HS-5 (cell line): ENCODE measurements around the gene SEMA6D.

Experiments used
- DNase-seq: peaks from one replicate; pipeline ENCODE4 v3.0.0-alpha.2; 2012; ENCODE audit warnings: low read depth

SEMA6D gene, protein sequence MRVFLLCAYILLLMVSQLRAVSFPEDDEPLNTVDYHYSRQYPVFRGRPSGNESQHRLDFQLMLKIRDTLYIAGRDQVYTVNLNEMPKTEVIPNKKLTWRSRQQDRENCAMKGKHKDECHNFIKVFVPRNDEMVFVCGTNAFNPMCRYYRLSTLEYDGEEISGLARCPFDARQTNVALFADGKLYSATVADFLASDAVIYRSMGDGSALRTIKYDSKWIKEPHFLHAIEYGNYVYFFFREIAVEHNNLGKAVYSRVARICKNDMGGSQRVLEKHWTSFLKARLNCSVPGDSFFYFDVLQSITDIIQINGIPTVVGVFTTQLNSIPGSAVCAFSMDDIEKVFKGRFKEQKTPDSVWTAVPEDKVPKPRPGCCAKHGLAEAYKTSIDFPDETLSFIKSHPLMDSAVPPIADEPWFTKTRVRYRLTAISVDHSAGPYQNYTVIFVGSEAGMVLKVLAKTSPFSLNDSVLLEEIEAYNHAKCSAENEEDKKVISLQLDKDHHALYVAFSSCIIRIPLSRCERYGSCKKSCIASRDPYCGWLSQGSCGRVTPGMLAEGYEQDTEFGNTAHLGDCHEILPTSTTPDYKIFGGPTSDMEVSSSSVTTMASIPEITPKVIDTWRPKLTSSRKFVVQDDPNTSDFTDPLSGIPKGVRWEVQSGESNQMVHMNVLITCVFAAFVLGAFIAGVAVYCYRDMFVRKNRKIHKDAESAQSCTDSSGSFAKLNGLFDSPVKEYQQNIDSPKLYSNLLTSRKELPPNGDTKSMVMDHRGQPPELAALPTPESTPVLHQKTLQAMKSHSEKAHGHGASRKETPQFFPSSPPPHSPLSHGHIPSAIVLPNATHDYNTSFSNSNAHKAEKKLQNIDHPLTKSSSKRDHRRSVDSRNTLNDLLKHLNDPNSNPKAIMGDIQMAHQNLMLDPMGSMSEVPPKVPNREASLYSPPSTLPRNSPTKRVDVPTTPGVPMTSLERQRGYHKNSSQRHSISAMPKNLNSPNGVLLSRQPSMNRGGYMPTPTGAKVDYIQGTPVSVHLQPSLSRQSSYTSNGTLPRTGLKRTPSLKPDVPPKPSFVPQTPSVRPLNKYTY

DNA sequence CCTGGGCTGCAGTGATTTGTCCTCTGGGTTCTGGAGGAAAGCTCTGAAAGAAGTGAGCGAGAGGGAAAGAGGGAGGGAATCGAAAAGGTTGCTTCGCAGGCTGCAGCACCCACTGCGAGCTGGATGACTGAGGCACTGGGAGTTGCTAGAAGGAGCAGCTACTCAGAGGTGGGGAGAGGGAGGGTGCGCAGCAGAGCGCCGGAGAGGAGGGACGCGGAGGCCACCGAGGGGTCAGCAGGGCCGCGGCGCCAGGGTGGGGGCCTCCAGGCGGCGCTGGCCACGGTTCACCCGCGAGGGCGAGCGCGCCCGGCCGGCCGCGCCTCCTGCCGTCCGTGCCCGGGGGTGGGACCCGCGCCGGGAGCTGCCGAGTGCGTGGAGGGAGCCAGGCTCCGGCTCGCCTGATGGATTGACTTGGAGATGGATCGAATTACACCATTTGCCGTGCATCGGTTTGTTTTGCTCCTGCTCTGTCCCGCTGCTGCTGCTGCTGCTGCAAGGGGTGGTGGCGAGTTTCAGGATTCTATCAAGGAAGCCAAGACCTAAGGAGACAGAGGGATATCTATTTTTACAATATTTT lies at the start of gene SEMA6D:
TSS of gene SEMA6D (plus strand) at position 470 of the 577 bp plus-strand sequence. CDS start 42,294 bp downstream, outside the sequence.
- DNase-seq: peak; percentile 29

DNA sequence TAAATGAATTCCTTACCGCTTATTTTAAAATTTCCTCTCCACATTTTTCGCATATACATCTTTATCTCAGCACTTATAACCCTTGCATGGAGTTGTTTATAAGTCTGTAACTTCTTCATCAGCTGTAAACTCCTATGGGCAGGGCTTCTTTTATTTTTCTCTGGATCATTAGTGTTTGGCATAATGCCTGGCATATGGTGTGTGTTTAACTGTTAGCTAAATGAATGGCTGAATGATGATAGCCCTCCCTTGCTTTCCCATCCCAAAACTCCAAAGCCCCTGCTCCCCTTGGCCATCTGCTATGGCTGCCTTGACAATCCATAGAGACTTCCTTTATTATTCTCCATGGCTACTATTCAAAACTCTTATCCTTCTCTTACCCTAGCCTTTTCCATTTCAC lies 48.1 kb upstream of the SEMA6D start:
- DNase-seq: no peak

DNA sequence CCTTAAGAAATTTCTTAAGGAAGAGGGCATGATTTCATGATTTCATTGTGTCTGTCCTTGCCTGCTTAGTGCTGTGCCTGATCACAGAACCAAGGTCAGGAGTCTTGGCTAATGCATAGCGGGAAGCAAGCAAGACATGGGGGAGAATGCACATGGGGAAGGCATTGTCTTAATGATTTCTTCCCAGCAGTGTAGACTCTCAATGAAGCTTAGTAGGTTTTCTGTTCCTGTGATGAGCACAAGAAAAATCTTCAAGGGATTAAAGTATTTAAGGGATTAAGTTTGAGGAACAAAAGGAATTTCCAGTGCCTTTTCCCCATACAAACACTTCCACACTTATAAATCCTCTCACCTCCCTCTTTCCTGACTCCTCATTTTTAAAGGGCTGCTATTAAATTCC lies 46.9 kb upstream of the SEMA6D start:
- no peak for DNase-seq

DNA sequence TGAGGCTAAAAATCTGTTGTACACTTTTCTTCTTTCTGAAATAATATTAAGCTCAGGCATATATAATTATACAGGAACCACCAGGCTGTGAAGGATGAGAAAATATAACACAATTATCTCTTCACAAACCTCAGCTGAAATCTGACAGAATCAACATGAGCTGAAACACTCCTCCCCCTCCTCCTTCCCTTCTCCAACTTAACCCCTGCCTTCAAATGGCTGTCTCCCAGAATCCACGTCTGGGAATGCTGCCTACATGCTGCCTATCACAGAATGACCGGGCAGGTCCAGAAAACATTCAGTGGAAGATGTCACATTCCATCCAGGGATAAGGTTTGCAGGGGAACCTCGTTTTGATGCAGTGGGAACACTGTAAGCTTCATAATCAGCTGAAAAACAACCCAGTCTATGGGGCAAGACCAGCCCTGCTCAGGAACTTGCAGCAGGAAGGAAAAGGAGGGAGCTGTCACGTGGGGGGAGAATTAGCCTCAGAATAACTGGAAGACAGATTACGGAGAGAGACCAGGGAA lies 44.0 kb upstream of the SEMA6D start:
- no peak for DNase-seq

DNA sequence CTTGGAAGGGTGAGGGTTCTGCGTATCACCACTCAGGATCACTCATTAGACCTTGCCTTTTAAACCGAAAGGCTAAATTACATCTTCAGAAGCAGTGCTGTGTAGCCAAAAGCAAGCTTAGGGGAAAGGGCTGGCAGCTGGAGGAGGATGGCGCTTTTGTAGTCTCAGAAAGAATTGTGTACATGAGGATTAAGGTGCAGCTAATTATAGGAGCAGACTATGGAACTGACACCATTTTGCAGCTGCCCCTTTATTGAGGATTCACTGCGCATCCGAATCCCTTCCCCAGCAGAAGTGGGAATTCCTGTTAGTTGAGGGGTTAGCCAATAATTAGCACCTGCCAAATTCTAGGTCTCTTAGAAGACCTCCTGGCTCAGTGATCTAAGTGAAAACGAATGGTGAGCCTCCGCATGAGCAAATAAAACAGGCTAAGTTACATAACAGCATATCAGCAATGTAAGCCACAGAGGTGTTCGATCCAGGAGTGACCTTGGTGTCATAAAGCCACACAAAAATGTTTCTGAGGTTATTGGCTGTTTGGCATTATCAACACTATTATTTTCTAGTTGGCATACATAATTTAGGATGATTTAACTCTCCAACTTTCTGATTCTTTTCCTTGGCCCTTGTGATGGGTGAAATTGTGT lies 42.6 kb upstream of the SEMA6D start:
- no peak for DNase-seq

DNA sequence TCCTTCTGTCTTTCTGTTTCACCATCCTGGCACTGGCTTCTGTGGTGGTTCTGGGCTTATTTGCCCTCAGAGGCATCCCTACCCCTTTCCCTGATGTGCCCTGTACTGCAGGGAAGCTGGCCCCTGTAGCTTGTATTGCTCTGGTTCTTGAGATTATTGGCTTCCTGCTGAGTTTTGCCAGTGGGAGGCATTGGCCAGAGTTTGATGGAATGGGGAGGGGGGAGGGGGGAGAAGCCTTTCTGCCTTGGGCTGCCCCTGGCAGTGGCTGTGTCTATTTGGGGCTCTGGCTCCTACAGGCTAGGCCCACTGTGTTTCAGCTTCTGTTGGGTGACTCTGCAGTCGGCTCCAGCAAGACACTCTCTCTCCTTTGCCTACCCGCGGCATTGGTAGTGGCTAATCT lies 41.6 kb upstream of the SEMA6D start:
- no peak for DNase-seq

DNA sequence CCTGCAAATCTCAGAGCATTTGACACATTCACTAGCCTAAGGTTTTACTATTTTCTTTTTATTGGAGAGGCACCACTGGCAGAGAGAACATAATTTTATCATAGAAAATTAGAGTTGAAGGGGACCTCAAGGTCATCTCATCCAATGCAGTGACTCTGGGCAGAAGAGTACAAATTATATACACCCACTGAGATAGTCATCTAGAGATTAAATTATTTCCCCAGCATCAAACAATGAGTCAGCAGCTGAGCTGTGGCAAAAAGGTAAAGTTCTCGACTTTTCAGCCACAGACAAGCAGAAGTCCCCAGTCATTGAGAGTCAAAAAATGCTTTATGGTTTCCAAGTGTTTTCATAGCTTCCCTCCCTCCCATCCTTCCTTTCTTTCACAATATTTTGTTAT lies 39.3 kb upstream of the SEMA6D start:
- no peak for DNase-seq

DNA sequence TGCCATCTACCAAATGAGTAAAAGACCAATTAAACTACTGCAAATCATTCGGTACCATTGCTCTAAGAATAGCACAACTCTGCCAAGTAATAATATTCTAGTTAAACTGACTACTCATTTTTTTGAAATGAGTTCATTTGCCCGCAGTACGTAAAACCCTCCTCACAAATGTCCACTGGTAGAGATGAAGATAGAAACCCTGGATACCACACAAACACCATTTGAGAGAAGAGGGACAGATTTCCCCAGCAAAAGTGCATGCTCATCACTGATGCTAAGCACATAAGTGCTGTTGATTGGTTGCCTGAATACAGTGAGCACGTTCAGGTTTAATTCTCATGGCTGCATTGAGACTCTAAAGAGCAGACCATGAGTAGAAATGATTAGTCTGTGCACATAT lies 34.6 kb upstream of the SEMA6D start:
- no peak for DNase-seq

DNA sequence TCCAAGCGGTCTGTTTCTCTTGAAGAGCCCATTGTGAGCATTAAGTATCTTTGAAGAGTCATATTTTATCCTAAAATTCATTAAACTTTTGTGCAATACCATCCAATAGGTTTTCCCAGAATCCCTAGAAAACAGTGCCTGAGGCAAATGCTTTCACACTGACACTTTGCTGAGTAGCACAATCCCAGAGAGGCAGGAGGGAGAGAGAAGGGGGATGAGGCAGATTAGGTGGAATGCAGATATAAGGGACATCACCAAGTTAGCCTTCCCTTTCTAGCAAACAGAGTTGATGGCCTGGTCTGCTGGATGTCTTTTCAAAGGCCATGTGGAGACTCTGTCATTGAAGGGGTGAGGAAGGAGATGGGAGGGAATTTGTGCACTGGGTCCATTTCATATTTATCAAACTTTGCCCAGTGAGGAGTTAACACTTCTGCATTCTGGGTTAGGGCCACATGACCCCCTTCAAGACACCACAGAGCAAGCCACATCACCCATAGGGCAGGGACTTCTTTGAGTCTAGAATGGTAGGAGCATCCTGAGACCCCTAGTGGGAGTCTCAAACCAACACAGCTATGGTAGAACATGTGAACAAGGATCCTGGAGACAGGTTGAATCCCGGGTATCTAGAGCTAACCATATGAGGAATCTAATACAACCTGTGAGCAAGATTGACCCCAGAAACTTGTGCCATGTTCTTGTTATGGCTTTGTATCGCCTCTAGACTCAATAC lies 32.0 kb upstream of the SEMA6D start:
- no peak for DNase-seq

DNA sequence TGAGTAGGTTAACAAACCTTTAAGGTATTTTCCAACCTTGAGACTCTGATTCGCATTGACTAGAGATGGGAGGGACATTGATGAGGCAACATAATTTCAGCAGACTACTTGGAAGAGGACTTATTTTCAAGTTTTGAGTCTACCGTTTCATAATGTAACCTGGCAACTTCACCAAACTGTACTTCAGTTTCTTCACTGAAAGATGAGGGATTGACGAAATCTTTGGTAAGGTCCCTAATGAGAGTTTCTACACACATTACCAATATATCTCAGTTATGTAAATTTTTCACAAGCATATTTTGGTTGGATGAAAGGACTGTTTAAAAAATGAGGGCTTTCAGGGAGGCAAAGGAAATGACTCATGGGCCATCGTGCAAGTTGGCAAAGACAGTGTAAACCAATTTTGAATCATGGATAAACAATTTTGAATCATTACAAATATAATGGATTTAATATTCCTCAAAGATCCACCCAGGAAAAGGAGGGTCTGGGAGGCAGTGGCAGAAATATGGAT lies 28.7 kb upstream of the SEMA6D start:
- DNase-seq: peak; percentile 71

DNA sequence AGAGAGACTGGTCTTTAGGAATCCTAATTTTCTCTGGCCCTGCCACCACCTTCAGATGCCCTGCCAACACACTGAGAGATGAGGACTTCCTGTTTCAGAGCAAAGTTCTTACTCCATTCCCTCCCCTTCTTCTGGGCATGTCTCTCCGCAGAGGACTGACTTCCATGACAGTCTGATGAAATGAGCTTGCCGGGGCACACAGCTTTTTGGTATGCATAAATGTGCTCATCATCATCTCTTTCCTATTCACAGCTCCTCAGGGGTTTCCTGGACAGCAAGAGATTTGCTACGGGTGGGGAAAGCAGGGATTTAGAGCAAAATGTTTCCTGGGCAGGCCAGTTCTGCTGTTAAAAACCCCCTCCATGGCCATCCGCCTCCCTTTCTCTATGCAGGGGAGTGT lies 27.6 kb upstream of the SEMA6D start:
- no peak for DNase-seq

DNA sequence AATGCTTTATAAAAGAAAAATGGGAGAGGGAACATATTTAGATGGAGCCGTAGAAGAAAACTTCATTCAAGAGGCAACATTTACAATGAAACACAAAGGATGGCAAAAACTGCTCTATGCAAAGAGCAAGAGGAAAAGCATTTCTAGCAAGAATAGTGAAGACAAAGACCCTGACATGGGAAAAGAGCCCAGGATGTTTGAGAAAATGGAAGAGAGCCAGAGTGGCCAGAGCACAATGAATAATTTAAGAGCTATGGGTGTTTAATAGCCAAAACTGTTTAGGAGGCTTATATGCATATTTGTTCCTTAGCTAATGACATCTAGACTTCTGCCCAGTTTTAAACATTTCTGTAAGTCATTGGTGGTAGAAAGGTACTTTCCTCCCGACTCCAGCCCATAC lies 25.4 kb upstream of the SEMA6D start:
- no peak for DNase-seq

DNA sequence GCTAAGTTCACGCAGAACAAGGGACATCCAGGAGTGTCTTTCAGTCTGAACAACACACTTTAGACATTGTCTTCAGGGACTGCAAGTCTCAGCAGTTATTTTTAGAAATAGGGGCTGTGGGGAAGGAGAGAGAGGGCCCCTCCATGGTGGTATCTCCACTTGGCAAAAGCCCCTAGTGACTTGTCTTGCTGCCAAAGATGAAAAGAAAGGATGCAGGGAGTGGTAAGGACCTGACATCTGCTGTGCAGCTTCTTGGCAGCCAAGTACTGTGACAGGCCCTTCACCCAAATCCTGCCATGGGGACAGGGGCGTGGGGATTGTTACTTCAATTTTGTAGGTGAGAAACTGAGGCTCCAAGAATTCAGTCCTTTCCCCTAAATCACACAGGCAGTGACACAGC lies 21.0 kb upstream of the SEMA6D start:
- DNase-seq: no peak

DNA sequence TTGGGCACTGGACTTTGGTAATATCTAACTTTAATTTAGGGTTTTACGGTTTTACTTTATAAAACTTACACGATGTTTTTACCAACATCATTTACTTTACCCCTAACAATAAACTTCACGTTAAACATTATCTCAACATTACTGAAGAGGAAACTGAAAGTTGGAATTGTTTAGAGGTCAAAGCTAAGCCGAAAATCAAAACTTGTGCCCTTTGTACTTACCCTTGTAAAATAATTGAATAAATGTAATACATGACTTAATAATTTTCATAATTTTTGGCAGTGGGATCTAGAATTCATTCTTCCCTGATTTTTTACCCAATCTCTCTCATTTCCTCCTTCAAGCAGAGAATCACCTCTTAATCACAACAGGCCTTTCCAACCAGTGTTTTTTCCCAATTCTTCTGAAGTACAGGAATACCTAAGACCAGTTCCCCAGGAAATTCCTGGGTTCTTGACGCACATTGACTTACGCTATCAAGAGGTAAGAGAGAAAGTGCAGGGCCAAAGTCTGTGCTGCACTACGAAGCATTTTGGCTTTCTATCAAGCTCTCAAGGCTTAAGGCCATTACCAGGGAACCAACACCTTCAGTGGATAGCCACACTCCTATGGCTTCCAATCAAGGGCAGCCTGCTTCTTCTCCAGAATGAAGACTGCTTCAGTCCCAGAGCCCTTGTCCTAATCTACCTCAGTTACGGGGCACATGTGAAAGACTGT lies 11.9 kb upstream of the SEMA6D start:
- no peak for DNase-seq

DNA sequence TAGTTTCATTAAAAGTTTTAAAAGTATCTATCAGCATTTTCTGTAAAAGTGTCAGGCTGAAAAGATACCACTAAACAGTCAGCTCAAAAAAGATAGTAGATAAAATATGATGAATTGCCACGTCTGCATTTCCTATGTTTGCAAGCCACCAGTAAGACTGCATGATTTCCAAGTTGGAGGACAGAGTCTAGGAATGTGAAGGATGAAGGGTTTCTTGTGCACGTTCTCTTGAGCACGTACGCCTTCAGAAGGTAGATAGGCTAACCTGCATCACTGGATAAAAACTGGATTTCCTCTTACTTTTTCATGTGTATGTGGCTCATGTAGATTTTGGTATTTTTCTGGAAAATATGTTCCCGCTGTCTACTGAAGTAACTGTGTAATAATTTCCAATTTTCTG lies 9.9 kb upstream of the SEMA6D start:
- no peak for DNase-seq

DNA sequence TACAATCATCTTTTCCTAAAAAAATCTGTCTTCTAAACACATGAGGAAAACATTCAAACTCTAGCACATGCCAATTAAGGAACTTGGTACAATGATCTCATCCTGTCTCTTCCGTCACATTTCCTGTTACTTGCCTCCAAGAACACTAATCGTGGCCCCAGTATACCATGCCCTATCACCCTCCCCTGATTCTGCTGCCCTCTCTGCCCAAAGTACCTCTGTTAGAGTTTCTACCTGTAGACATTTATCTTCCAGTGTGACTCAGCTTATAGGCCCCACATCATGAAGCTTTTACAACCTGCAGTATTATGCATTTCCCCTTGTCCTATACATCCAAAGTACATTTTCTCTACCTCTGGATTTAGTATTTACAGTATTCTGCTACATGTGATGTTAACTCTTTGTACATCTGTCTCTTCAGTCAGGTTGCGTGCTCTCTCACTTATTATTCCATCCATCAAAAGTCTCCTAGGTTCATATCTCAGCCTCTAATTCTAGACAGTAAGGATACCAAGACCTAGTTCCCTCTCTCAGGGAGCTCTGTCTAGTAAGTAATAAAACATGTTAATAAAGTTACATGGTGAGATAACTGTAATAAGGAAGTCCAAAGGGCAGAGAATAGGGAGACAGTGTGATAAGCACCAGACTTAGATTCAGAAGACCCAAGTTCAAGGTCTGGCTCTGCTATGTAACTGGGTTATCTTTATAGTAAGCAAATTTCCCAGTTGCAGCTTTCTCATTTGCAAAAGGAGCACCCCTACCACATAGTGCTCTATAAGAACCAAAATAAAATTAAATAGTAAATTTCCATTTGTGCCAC lies 8.9 kb upstream of the SEMA6D start:
- DNase-seq: no peak

DNA sequence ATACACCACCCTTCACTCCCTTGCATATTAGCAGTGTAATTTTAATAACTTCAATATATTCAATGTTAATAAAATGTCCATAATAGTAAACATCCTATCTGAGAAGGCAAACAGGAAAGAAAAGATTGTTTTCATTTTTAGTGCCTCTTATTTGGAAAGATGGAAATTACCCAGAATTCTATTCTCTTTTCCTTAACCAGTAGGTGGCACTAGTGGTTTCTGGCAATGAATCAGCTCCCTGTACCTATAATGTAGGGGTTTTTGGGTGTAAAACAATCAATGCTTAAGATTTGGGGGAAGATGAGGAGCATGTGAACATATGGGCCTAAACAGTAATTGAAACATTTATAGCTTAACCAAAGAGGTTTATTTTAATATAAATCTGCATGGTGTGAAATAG lies 5.7 kb upstream of the SEMA6D start:
- no peak for DNase-seq

DNA sequence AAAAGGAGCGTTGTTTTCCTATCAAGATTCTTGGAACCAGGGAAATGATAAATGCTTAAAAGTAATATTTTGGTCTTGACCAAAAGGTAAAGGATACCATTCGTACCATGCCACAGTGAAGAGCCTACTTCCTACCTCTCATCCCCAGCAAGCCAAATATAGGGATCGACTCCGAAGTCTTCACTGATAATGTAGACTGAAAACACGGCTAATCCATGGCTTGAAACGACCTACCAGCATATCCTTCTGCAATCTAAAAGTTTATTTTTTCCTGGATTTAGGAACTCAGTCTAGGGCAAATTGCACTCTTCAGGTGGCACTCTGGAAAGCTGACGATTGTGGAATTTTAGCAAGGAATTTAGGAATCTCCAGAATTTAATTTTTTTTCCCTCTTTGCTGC lies 1.9 kb upstream of the SEMA6D start:
- no peak for DNase-seq

DNA sequence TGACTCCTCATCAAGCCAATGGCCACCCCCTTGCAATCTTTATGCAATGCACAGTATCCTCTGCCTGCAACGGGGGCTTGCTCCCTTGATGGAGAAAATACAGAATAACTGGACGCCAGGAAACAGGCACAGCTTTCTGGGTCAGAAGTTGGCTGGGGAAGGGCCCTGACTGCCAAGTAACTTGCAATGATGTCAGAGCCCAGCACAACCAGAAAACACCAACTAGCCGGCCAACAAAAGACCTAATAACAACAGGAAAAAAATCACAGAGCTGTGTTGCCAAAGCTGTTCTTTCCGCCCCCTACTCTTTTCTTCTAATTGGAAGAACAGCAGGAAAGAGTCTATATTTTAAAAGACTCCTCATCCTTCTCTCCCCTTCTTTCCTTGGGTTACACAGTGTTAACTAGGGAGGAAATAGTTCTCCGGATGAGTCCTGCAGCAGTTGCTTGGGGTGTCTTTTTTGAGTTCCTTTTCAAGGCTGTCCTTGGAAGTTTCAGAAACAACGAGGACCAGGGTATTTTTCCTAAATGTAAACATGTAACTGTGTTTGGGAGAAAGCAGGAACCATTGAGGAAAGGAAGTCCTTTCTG lies 1.4 kb upstream of the SEMA6D start:
- DNase-seq: no peak
